Sciatic nerve (tissue), 2 donors: ENCODE results near the gene PTPRN2. TPM values are rescaled to one million over a fixed set of nuclear protein-coding genes. Genes with fewer than 3 reads are reported as not detected.

Experiments used
- ATAC-seq: fragments of 200-7000 bp; cut with Tn5 transposase; one replicate; pipeline ENCODE4 v1.9.1; 2020; ENCODE audit warnings: mild to moderate bottlenecking, moderate library complexity
- DNase-seq: peaks from one replicate; pipeline ENCODE4 v3.0.0-alpha.2; 2020; ENCODE audit warnings: low spot score
- intact Hi-C: fragments of 100-400 bp; cut with DNase I; formaldehyde crosslinking; loops from one replicate; pipeline ENCODE4 v1.14.2; 2022
- total RNA-seq: library from RNA; stranded (reverse); fragmentation: NEBNext Ultra II Directional; extraction: Animal tissue kit (Norgen Biotek cat#: 25700); gene quantifications from one replicate; pipeline ENCODE4 v1.2.1, GENCODE V29; 2021
- donor health status: DM: no; HTN: no; CAD: no.
- donor health status: DM: no; HTN: no; CAD: no.

Gene PTPRN2
- total RNA-seq, 1 donor from 2014 or later = 12.7 TPM

DNA sequence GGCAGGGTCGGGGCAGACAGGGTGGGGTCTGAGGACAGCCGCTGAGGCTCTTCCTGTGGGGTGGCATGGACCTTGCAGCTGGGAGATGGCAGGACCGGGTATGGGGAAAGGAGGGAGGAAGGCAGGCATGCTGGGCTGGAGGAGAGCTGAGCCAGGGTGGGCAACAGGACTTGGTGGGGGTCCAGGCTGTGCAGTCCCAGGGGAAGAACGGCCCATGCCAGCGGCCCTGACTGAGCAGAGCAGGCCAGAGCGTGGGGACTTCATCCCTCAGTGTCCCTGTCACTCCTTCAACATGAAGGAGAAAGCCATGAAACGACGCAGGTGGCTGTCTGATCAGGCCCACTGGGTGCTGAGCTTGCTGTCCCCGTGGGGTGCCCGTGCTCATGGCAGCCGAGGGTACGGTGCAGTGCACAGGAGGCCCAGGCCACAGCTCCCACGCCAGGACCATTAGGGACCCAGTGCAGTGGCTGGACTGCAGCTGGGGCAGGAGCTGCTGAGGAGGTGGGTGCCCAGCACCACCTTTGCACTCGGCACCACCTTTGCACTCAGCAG lies 519.6 kb downstream of the PTPRN2 start:
- peak; percentile 30 for ATAC-seq
- DNase-seq = peak; percentile 45
- intact Hi-C loops = no loop called here

DNA sequence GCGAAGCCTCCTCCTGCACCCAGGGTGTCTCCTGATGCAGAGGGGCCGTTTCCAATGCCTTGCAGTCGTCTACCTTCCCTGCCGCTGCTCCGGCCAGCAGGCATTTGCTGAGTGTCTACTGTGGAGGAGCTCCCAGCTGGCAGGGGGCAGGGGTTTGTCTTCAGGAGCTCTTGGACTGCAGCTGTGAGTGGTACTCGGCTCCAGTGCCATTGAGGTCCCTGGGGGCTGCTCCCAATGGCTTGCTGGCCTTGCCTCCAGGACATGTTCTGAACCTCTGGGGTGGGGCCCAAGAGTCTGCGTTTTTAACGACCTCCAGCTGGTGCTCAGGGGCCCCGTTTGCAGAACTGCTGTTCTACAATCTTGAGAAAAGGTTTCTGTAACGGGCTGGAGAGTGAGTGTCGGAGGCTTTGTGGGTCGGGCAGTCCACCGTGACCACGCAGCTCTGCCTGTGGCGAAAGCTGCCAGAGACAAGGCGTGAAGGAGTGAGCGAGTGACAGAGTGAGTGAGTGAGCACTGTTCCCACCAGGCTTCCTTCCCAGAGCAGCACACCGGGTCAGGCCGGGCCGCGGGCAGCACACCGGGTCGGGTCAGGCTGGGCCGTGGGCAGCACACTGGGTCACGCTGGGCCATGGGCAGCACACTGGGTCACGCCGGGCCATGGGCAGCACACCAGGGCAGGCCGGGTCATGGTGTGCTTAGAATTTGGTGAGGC lies 520.2 kb downstream of the PTPRN2 start:
- ATAC-seq (peak; percentile 20), DNase-seq (peak; percentile 19)
- intact Hi-C loops = no loop called here

DNA sequence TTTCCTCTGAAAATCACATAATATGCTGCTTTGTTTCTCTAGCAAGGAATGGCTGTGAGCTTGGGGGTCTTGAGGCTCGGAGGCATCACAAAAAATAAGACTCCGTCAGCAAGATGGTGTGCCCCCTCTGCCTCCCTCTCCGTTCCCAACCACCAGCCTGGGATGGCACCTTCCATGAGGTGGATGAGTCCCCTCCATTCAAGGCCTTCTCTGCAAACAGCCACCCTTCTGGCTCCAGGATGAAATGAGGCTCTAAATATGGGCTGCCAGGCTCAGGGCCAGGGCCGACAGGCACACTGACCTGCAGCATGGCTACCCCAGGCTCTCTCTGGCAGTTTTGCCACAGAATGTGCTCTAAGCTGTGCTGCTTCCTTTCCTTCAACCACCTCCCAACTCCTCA lies 521.5 kb downstream of the PTPRN2 start:
- ATAC-seq (no peak), DNase-seq (peak; percentile 21)
- intact Hi-C loops = no loop called here

DNA sequence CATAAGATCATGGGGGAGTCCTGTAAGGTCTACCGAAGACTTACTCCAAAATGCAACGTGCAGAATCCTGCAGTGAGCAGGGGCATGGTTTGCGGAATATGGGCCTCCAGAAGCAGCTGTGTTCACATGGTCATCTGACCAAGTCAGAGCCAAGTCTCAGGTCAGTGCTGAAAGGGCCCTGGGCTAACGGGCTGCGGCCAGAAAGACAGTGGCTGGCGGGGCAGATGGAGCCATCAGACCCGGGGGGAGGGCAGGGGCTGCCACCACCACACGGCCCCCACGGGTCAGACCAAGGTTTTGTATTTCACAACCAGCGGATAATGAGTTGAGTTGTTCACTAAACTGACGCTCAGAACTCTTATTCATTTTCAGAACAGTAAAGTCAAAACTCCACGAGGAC lies 522.3 kb downstream of the PTPRN2 start:
- ATAC-seq (no peak), DNase-seq (no peak)
- intact Hi-C loops = no loop called here

DNA sequence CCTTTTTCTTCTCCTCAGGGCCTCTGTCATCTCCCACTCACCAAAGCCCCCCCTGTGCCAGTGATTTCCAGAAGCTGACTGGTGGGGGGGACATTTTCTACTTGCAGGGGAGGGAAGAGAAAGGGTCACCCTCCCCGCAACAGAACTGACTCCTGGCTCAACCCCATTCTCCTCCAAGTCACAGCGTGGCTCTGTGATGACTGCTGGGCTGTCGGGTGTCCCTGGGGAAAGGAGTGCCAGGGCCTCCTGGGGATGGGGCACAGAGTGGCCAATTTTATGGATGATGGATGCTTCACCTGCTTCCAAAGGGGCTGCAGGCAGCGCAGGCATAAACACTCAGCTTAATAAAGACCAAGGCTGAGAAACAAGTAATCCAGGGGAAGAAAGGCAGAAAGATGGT lies 523.0 kb downstream of the PTPRN2 start:
- ATAC-seq (no peak), DNase-seq (no peak)
- intact Hi-C loops = no loop called here

DNA sequence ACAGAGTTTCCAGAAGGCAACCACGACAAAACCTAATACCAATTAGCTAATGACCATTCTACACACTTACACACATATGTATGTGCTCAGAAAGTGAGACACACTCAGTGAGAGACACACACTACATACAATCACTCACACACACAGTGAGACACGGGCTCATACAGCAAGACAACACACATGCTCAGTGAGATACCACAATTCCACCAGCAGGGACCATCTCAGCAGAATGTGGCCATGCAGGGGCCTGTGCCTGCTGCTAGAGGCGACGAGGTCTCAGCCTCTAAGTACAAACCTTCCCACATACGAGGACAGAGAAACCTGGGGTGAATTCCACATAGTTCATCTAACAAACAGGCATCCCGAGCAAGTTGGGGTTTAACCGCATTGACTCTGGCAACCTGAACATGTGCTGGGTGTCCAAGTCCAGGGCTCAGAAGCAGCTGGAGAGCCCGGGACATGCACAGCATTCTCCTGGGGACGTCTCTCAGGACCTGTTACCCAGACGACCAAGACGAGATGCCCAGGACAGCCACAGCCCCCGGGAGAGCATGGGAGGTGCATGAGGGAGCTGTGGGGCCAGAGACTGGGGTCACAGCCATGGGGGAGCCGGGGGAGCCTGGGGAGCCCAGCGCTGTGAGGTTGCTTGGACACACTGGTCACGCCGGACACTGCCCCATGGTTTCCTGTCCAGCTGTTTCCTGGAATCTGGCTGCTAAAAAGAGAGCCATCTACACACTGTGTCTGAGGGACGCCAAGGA lies 523.6 kb downstream of the PTPRN2 start:
- intact Hi-C loops = no loop called here
- DNase-seq (no peak), ATAC-seq (no peak)

DNA sequence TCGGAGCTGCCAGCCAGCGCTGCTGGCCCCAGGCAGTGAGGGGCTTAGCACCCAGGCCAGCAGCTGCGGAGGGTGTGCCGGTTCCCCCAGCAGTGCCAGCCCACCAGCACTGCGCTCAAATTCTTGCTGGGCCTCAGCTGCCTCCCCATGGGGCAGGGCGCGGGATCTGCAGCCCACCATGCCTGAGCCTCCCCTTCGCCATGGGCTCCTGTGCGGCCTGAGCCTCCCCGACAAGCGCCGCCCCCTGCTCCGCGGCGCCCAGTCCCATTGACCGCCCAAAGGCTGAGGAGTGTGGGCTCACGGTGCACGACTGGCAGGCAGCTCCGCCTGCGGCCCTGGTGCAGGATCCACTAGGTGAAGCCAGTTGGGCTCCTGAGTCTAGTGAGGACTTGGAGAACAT lies 525.0 kb downstream of the PTPRN2 start:
- intact Hi-C loops = no loop called here
- ATAC-seq (no peak), DNase-seq (no peak)

DNA sequence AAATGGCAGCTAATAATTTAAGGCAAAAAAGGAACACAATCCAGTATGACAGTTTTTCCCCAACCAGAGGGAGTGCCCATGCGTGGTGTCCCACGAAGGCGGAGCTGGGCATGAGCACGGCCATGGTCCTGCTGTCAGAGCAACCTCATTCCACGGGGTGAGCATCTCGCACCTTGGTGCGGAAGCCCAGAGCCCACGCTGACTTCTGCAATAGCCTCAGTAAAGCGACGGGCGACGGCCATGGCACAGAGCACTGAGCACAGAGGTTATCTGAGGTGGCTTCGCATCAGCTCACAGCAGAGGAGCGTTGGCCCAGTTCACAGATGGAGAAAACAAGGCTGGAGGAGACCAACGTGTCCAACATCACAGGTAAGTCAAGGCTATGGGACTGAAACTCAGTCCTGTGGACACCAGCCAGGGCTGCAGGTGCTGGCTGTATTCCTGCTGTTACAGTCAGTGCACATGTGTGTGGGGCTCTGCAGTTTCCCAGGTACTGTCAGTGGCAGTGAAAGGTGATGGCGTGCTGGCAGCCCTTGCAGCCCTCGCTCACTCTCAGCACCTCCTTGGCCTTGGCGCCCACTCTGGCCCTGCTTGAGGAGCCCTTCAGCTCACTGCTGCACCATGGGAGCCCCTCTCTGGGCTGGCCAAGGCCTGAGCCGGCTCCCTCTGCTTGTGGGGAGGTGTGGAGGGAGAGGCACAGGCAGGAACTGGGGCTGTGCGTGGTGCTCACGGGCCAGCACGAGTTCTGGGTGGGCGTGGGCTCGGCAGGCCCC lies 525.6 kb downstream of the PTPRN2 start:
- peak; percentile 12 for DNase-seq
- ATAC-seq = no peak
- intact Hi-C loops = no loop called here

DNA sequence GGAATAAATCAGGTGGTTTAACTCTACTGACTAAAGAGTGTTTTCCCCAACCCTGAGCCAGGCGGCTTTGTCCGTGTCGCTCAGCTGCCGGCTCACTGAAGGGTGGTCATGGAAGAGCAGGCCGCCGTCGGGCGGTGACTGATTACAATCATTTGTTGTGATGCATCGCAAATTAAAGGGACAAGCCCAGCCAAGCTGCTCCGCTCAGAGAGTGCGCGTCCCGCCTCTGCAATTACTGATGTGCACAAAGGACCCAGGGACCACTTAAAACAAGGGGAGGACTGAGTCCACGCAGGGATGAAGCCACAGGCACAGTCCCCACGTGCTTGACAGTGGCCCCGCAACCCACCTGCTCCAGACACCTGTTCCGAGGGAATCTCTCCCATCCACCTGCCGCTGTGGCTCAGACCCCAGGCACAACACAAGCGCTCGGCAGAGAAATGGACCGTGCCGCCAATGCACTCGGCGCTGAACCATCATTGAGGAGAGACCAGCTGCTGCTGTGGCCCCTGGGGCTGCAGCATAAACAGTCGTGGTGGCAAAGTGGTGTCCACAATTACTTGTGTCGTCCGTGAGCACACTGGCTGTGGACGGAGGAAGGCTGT lies 526.5 kb downstream of the PTPRN2 start:
- peak; percentile 47 for DNase-seq
- intact Hi-C loops = no loop called here

DNA sequence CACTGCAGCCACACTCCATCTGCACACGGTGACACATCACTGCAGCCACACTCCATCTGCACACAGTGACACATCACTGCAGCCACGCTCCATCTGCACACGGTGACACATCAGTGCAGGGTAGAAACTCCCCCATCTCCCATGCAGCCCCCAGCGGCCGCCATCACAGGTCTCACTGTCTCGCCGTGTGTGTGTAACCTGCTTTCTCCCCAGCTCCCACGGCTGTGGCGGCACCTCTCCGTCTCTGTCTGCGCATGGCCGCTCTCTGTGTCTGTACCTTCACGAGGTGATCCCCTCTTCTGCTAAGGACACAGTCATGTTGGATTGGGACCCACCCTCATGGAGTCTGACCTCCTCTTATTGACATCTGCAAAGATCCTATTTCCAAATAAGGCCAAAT lies 527.4 kb downstream of the PTPRN2 start:
- no peak for ATAC-seq
- intact Hi-C loops = no loop called here
- DNase-seq = peak; percentile 39

More for the DNA sequence above, 526.5 kb downstream of the PTPRN2 start:
- no peak for ATAC-seq

DNA sequence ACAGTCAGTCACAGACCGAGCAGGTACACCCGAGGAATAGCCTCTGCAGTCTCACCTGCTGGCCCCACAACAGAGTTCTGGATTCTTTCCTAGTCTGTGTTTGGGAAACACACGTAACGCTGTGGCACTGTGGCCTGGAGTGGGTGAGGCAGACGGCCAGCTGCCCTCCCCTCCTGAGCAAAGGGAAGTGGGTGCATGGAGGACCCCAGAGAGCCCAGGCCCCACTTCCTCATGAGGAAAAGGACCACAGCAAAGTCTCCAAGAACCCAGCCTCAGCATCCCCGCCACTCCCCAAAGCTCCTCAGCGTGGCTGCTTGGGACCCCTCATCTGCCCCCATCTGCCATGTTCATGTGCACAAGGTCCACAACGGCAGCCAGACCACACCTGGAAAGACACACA lies 530.2 kb downstream of the PTPRN2 start:
- ATAC-seq (no peak), DNase-seq (peak; percentile 39)
- intact Hi-C loops = no loop called here

DNA sequence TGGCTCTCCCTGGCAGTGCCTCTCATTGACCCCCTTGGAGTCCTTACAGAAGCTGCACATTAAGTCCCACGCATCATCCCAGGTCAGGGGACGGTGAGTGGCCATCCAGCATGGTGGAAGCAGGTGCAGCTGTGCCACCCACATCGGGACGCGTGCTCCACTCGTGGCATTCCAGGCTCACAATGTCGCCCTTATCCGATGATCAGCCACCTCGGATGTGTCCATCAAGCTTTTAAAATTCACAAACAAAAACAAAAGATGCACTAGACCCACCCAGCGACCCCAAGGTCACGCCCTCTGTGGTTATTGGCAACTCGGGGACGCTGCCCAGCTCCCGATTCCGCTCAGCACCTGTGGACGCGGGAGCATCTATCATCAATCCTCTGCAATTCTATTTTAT lies 530.9 kb downstream of the PTPRN2 start:
- DNase-seq (peak; percentile 49), ATAC-seq (no peak)
- intact Hi-C loops = no loop called here

DNA sequence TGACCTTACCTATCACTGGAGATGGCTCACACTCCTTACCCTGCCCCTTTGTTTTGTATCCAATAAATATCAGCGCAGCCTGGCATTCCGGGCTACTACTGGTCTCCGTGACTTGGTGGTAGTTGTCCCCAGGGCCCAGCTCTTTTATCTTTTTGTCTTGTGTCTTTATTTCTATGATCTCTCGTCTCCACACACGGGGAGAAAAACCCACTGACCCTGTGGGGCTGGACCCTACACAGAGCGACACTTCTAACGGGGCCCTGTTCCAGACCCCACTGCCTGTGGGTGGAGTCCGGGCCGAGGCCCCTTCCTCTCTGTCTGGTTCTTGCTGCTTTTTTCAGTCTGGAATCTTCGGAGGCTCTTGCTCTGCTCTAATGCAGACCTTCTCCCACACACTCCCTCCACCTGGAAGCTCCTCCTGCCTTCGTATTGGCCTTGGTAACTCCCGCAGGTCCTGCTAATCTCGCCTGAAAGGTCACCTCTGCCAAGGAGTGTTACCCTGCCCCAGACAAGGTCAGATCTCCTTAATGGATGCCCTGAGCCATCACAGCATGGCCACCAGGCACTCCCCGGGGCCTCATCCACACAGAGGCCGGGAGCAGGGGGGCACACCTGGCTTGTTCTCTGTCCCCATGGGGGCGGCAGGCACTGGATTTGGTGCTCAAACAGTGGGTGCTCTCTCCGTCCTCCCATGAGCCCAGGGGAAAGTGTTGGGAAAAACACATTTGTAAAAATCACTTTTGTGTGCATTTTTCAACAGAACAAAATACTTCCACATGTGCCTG lies 531.7 kb downstream of the PTPRN2 start:
- DNase-seq (peak; percentile 19), ATAC-seq (no peak)
- intact Hi-C loops = no loop called here

DNA sequence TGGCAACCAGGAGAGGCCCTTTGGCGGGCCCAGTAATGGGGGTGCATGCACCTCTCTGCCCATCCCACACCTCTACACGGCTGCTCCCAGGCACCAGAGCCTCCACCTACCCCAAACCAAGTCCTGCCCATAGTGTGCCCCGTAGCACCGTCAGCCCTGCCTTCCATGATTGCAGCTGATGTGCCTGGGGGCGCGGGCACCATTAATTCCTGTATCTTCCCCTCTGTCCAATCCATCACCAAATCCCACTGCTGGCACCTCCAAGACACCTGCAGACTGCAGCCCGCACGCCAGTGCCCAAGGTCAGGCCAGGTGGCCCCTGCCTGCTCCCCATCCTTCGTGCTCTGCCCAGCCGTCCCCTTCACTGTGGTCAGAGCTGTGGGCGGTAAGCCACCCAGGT lies 533.0 kb downstream of the PTPRN2 start:
- intact Hi-C loops = no loop called here
- ATAC-seq = no peak
- peak; percentile 31 for DNase-seq

DNA sequence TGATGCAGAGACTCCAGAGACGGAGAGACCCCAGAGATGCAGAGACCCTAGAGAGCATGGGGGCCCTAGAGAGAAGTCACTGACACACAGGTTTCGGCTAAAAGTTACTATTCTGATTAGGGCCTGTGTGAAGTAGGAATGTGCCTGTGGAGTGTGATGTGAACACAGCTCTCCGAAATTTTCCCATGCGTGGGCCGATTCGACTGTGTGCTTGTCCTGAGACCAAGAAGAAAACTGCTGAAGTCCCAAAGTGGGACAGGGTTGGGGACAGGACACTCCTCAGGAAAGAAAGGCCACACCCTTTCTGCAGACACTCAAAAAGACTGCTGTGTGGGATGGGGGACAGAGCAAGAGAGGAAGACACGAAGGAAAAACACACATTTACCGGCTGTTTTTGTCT lies 533.5 kb downstream of the PTPRN2 start:
- peak; percentile 14 for DNase-seq
- intact Hi-C loops = no loop called here
- no peak for ATAC-seq

DNA sequence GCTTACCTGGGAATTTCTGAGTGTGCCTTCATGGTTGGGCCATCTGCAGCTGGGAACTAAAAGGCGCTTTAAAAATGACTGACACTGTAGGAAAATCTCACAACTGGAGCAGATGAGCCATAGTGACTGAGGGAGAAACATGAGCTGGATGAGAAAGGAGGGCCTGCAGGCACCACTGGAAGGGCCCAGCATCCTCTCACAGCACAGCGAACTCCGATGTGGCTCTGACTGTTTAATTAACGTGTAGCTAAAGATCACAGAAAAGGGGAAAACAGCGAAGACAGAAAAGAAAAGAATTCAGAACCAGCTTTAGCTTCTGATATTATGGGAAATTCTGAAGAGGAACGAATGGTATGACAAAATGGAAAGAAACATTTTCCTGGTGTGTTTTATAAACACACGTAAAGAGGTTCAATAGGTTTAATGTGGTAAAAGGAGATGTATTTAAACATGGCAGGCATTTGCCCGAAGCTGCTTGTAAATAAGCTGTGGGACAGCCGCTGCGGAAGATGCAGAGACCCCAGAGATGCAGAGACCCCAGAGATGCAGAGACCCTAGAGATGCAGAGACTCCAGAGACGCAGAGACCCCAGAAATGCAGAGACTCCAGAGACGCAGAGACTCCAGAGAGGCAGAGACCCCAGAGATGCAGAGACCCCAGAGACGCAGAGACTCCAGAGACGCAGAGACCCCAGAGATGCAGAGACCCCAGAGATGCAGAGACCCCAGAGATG lies 534.3 kb downstream of the PTPRN2 start:
- ATAC-seq (no peak), DNase-seq (peak; percentile 8)
- intact Hi-C loops = no loop called here

DNA sequence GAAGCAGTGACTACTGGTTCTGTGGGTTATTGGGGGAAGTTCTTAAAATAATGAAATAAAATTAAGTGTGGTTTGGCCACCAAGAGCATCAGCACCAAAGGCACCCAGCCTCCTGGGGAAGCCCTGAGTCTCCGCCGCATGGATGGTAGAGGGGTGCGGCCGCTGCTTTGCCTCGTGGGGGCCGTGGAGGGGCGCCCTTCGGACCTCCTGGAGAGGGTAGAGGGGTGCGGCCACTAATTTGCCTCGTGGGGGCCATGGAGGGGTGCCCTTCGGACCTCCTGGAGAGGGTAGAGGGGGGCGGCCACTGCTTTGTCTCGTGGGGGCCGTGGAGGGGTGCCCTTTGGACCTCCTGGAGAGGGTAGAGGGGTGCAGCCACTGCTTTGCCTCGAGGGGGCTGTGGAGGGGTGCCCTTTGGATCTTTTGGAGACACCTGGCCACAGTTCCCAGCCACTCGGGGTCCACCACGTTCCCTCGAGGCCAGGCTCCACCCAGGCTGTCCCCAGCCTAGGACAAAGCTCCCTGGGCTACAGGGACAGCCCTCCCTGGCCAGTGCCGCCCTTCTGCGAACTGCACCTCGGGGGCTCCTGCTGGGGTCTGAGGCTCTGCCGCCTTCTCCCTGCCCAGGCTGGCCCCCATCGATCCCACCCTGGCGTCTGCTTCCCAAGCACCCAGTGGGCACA lies 535.1 kb downstream of the PTPRN2 start:
- DNase-seq (peak; percentile 34), ATAC-seq (no peak)
- intact Hi-C loops = no loop called here
